Retinal pigment epithelial cell (primary cell): ENCODE measurements around the gene AFTPH.

Source experiments
- DNase-seq: peaks from one replicate; pipeline ENCODE4 v3.0.0-alpha.2; 2010; ENCODE audit warnings: low read depth
- H3K4me3 ChIP-seq: 2 replicates; pipeline ENCODE4 v1.5.1; 2011; ENCODE audit warnings: mild to moderate bottlenecking, low read length, control low read depth, moderate library complexity
- CTCF ChIP-seq: conservative IDR thresholded peaks from 2 replicates; pipeline ENCODE4 v1.5.1; 2011; ENCODE audit warnings: low read depth, low read length, control low read depth, inconsistent platforms

AFTPH gene

GRCh38 chr2:64624108-64624610 lies 100.0 kb downstream of the AFTPH start:
- DNase-seq = no peak
- no peak overlapping the region for H3K4me3 ChIP-seq
- no peak for TF ChIP-seq CTCF

DNA sequence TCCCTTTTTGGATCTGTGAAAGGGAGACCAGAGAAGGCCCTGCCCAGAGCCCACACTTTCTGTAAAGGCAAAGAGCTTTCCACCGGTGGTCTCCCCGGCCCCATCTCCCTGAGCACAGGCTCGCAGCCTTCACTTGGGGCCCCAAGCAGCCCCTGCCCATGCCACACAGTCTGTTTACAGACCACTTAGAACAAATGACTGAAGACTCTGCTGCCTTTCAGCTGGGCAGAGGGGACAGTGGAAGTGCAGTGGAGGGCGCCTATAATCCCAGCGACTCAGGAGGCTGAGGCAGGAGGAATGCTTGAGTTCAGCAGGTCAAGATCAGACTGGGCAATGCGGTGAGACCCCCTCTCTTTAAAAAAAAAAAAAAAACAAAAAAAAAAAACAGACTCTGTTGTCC lies 100.7 kb downstream of the AFTPH start:
- no peak for DNase-seq
- no peak for TF ChIP-seq CTCF
- no peak overlapping the region for H3K4me3 ChIP-seq

DNA sequence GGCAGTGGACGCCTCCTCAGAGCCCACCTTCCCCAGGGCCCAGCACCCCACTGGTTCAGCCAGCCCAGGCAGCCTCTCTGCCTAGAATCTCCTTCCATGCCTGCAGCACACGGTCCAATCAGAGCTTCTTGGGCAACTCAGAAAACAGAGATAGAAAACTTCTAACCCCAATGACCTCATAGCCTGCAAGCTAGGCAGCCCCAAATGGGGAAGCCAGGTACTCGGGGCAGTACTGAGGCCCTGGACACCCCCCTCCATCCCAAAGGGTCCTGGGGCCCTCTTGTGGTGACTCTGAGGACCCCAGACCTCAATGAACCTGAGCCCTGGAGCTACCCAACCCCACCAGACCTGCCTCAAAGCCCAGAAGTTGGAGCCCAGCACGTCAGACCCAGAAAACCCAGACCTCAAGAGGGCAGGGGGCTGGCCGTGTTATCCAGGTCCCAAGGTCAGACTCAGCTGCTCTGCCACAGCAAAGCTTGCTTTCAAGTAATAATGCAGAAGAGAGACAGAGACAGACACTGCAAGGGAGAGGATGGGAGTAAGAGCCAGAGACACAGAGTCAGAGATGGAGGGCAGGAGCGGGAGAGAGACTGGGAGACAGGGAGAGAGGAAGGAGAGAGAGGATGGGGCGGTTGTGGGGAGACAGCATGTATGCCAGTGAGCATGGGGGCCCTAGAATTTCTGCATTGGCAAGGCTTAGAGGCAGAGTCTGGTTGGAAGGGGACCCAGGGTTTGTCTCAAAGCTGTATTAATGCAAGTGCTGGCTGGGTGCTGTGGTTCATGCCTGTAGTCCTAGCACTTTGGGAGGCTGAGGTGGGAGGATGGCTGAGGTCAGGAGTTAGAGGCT lies 101.4 kb downstream of the AFTPH start:
- H3K4me3 ChIP-seq = no peak overlapping the region
- TF ChIP-seq CTCF = no peak
- DNase-seq = no peak

DNA sequence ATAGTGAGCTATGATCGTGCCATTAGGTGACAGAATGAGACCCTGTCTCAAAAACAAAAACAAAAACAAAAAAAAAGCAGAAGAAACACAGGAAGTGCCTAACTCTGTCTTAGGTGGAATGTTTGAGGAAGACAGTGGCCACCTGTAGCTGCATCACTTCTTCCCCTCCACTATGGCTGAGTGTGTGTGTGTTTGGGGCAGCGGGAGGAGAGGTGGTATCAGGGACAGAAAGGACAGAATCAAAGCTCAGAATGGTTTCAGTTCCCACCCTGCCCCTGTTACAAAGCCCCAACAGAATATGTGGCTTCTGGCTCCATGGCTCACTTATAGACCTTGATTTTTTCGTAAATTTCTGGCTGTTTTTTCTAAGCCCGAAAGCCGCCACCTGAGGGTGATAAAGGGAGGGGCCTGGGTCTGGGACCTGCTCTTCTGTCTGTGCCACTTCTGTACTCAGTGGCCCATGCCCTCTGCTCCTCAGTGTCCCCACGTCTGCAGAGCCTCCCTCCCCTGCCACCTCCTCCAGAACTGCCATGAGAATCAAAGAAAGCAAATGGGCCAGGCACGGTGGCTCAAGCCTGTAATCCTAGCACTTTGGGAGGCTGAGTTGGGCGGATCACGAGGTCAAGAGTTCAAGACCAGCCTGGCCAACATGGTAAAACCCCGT lies 102.2 kb downstream of the AFTPH start:
- no peak for DNase-seq
- no peak for TF ChIP-seq CTCF
- no peak overlapping the region for H3K4me3 ChIP-seq

DNA sequence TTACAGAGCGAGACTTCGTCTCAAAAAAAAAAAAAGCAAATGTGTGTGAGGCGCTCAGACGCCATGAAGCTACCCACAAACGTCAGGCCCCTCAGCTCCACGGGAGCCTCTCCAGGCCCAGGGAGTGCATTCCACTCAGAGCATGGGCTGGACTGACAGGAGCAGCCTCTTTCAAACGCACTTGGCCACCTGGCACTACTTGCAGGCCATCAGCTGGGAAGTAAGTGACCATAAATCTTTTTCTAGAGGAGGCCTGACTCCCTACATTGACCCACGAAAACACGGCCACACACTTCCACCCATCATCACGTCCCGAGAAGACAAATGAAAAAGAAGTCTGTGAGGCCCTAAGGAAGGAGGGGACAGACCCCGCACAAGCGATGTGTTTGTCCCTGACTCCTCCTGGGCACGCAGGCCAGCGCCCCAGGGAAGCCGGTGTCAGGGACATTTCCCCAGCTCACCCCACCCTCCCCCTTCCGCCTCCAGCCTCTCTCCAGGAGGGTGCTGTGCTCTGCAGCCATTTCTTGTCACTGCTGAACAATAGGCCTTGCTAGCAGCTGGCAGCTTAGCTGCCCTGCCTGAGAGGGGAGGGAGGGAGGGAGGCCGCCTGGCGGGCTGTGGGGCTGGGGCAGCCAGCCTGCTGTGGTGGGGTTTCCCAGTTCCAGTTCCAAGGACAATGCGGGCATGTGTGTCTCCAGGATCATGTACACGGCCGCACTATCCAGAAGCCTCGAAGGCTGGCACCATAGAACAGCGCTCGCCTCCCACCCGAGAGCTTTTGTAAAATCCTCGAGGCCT lies 103.0 kb downstream of the AFTPH start:
- H3K4me3 ChIP-seq = no peak overlapping the region
- DNase-seq = no peak
- TF ChIP-seq CTCF = peak; percentile 6

DNA sequence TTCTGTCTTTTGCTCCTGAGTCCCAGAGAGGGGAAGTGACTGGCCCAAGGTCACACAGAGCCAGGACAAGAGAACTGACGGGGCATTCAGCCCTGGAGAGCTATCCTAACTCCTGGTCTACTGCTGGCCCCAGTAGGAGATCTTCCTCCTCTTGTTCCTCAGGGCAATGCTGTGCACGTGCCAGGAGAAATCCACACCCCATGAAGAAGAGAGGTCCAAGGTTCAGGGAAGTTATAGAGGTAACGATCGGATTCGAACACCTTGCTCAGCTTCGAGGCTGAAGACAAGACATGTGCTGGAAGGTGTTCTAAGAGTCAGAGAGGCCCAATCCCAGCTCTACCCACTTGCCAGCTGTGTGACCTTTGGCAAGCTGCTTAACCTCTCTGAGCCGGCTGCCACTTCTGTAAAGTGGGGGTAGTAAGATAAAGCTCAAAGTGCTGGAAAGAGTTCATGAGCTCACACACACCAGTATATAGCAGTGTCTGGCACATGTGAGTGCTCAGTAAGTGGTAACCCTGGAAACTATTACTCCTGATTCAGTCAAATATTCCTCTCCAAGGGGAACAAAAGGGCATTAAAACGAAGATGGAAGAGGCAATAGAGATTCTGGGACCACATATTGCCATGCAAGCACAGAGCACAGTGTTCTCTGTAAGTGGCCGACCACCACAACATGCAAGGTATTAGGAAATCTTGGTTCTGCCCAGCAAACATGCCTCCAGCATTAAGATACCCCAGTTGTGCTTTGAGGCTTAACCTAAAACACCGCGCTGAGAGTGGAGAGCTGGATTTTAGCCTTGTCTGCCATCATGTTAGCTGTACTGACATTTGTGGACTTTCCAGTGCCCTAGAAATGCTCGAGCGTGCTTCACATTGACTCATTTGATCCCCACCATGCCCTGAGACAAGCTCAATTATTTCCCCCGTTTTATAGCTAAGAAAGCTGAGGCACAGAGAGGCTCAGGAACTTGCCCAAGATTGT lies 104.0 kb downstream of the AFTPH start:
- no peak overlapping the region for H3K4me3 ChIP-seq
- DNase-seq = no peak
- TF ChIP-seq CTCF = no peak
